AML-193 (cell line): ENCODE measurements around the gene PARD3B.

Experiments
- DNase-seq, 2 experiments: peaks; one replicate each; lab custom pipeline; 2025; lab: John Stamatoyannopoulos, UW

Gene PARD3B

GRCh38 chr2:205650450-205650849, 1105.2 kb downstream of the PARD3B start:
- DNase-seq, result no peak

- DNase-seq, result no peak
Measured at GRCh38 chr2:205650931-205651330, 1105.7 kb downstream of the PARD3B start.

- no peak for DNase-seq
Measured at GRCh38 chr2:205651719-205652118, 1106.4 kb downstream of the PARD3B start.

GRCh38 chr2:205654878-205655605, 1109.8 kb downstream of the PARD3B start:
- no peak for DNase-seq

GRCh38 chr2:205655779-205656456, 1110.6 kb downstream of the PARD3B start:
- DNase-seq, result no peak

- no peak for DNase-seq
Measured at GRCh38 chr2:205656461-205656860, 1111.2 kb downstream of the PARD3B start.

GRCh38 chr2:205656941-205657340, 1111.7 kb downstream of the PARD3B start:
- DNase-seq, result no peak

GRCh38 chr2:205657579-205657978, 1112.3 kb downstream of the PARD3B start:
- DNase-seq, result no peak

- DNase-seq, result no peak
Measured at GRCh38 chr2:205658068-205658467, 1112.8 kb downstream of the PARD3B start.

GRCh38 chr2:205658572-205658971, 1113.3 kb downstream of the PARD3B start:
- DNase-seq, result no peak

GRCh38 chr2:205659922-205660321, 1114.6 kb downstream of the PARD3B start:
- DNase-seq, result no peak

GRCh38 chr2:205660521-205661124, 1115.3 kb downstream of the PARD3B start:
- no peak for DNase-seq

- DNase-seq, result no peak
Measured at GRCh38 chr2:205661281-205661680, 1116.0 kb downstream of the PARD3B start.

- DNase-seq, result no peak
Measured at GRCh38 chr2:205662206-205662965, 1117.1 kb downstream of the PARD3B start.

- DNase-seq, result no peak
Measured at GRCh38 chr2:205665791-205666190, 1120.5 kb downstream of the PARD3B start.
